ENCODE data around the gene KAZN.

Gene KAZN

GRCh38 chr1:14808768-14809167 is 210.3 kb downstream of the KAZN start:
- DNase-seq = no peak

GRCh38 chr1:14809191-14809981 is 210.9 kb downstream of the KAZN start:
- DNase-seq = no peak

GRCh38 chr1:14810595-14811361 is 212.3 kb downstream of the KAZN start:
- DNase-seq = no peak

- no peak for DNase-seq
Observed at GRCh38 chr1:14811573-14811972, 213.1 kb downstream of the KAZN start.

DNA sequence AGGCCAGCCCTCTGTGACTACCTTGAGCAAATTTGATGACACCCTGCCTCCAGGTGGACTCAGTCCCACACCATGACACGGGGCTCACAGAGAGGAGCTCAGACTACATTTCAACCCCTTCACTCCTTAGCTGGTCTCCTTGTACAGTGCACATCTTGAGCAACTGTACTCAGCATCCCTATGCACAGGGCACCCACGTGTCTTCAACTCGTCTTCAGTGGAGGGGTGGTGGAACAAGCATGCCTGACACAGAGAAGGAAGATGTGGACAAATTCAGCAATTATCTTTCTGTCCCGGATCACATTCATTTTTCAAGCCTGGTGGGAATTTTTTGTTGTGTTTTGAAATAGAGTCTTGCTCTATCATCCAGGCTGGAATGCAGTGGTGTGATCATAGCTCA is 213.7 kb downstream of the KAZN start:
- no peak for DNase-seq

DNA sequence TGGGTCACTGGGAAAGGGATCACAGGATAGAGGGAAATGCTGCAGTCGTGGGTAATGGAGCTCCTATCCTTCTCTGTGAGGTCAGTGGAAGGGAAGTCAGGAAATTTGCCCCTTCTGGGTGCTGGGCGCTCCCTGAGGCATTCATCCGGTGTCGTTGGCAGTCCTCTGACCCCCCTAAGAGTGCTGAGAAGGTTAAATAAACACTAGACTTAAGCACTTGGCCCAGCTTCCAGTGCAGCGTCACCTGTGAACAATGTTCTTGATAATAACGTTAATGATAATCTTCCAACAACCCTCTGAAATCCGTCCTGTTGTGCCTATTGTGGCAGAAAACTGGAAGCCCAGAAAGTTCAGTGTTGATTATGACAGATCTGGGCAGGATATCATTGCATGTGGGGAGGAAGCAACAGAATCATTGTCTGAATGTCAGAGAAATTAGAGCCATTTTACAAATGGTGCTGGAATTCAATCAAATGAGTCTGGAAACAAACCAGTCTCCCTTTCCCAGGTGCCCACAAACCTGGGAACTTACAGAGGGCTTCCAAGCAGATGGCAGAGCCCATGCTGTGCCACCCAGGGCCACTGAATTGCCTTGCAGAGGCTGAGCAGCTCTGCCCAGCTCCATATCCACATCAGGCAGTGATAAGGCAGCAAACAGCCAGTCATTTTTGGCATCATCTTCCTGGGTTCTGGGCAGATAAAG is 216.8 kb downstream of the KAZN start:
- no peak for DNase-seq

GRCh38 chr1:14817223-14818170 is 219.0 kb downstream of the KAZN start:
- no peak for DNase-seq

DNA sequence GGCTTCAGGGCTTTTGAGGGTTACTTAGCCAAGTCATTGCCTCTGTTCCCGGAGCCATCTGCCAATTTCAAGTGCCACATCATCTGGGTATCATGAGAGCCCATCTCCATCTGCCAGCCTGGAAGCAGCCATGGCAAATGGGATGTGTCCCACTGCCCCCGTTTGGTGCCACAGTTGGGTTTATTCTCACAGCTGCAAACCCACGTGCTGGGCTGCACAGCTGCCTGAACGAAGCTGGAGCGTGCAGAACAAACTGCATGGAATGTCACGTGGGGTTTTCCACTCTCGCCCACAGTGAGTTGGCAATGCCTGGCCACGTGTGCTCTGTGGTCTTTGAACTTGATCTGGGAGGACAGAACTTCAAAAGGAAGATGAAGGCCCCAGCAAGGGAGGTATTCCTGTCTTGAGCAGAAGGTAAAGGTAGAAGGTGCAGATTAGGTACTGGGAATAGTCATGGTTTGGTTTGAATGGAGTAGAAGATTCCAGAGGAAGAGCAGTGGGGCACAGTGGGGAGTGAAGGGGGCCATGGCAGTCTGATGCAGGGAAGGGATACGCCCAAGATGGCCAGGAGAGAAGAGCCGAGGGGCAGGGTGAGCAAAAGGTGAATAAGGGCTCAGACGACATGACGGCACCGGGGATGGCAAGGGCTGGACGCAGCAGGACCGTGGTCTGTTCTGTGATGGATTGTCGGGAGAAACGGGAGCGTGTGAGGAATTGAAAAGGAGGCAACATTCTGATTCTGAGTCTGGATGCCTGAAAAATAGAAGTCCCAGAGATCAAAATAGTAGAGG is 222.0 kb downstream of the KAZN start:
- no peak for DNase-seq

GRCh38 chr1:14822493-14822892 is 224.0 kb downstream of the KAZN start:
- no peak for DNase-seq

GRCh38 chr1:14822996-14823395 is 224.5 kb downstream of the KAZN start:
- DNase-seq = no peak

DNA sequence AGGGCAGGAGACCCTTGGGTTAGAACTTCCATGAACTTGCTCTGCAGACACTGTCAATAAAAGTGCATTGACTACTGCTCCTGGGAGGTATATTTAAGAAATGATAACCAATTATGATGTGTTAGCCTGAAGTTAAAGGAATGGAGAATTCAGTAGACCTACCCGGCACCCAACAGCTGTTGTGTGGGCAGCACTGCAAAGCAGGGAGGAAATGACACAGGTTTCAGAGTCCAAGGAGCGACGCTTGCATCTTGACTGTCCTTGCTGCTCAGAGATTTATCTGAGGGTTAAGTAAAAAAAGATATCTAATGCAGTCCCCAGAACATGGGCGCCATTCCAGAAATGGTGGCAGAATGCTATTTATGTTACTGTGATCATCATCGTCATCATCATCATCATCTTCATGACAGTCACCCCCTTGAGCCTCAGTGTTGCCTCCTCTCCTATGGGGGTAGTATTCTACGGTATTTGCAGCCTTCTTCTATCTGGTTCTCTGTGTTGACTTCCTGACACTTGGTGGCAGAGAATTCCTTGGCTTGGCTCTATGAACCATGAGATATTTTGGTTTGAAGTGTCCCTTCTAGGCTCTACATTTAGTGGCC is 225.9 kb downstream of the KAZN start:
- DNase-seq = no peak

- DNase-seq = no peak
Observed at GRCh38 chr1:14825396-14825795, 226.9 kb downstream of the KAZN start.

DNA sequence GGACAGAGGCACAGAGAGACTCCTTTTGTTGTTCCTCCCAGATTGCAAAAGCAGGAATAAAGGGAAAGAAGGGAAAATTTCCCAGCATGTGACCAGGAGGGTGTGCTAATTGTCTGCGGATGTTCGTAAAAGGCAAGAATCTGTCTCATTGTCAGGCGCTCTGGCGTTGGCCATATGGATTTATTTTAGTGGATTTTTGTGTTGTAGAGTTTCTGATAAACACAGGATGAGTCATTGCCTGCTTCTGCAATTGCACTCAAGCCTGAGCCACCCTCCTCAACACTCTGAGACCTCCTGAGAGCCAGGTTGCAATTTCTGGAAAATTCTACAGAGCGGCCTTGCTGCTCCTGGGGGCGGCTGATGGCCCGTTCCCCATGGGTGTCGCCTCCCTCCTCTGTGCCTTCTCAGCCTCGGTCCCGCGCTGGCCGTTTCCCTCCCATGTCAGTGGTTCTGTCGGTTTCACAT is 227.7 kb downstream of the KAZN start:
- DNase-seq = no peak

- DNase-seq = no peak
Observed at GRCh38 chr1:14826731-14827326, 228.3 kb downstream of the KAZN start.

GRCh38 chr1:14827870-14828269 is 229.4 kb downstream of the KAZN start:
- DNase-seq = no peak

DNA sequence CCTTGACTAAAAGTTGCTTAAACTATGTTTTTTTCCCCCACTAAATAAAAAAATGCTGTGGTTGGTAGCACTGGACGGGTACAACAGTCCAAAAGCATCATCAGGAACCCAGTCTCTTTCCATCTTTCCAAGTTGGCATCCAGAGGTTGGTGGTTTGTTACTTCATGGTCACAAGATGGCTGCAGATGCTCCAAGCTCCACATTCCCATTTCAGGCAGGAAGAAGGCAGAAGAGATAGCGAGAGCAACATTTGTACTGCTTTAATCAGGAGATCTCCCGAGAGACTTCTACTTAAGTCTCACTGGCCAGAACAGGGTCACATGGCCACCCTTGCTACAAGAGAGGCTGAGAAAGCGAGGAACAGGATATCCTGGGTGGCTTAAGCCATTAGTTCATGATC is 230.2 kb downstream of the KAZN start:
- no peak for DNase-seq

DNA sequence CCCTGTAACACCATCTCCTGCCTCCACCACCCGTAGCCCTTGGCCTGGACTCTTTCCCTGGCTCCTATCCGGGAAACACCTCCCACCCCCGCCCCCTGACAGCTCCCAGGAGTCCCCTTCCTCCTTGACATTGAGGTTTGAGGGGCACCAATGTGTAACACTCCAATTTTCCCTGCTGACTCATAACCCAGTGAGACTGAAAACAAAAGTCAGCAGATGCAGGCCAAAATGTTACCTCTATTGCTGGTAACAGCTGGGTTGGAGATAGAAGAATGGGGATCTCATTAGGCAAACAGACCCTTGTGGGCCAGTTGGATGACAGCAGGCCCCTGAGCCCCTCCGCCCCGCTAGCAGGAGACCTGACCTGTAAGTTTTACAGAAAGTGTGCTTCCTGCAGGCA is 237.2 kb downstream of the KAZN start:
- DNase-seq = no peak

- no peak for DNase-seq
Observed at GRCh38 chr1:14836426-14837140, 238.1 kb downstream of the KAZN start.

DNA sequence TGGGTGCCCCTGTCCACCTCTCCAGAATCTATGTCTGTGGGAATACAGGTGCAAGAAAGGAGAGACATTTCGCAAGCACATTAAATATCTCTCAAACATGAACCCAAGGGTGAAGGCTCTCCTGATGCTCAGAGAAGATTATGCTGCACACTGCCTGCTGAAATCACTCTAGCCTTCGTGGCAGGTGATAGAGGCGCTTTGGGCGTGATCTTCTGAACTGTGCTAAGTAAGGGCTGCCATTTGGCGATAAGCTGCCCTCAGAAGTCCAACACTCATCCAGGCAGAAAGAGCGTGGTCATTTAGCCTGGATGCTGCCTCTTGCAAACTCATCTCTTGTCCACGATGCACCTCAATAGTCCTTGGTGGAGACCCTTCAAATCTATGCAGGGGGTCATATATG is 241.9 kb downstream of the KAZN start:
- DNase-seq = no peak

GRCh38 chr1:14841456-14841855 is 243.0 kb downstream of the KAZN start:
- no peak for DNase-seq

All from activated T-cell treated with anti-CD3 and anti-CD28 coated beads for 4 hours (primary cell).